Upper lobe of left lung (tissue), 6 donors: ENCODE data around the gene NENF. TPM values are rescaled to one million over a fixed set of nuclear protein-coding genes. Genes with fewer than 3 reads are reported as not detected.
"Not testable (repeated sequence)": the region's sequence is repeated elsewhere in the genome, so short reads cannot be mapped to it uniquely, and the experiment has no call there.

ENCODE experiments used
- ATAC-seq, 2 donors: fragments of 200-7000 bp; cut with Tn5 transposase; one replicate each; pipeline ENCODE4 v1.9.1; 2022; ENCODE audit warnings: mild to moderate bottlenecking in 2 of 2, moderate library complexity in 2 of 2; ENCODE audit not compliant: low FRiP score in 2 of 2
- DNase-seq, 2 donors: peaks; one replicate each; pipeline ENCODE4 v3.0.0-alpha.2; 2019 to 2020
- H3K27ac ChIP-seq, 4 donors: fragments of 200-600 bp; sonication (generic); one replicate each; pipeline ENCODE4 v1.5.1; 2016 to 2019
- H3K27me3 ChIP-seq, 4 donors: fragments of 200-600 bp; sonication (generic); one replicate each; pipeline ENCODE4 v1.5.1; 2017 to 2019
- H3K36me3 ChIP-seq, 4 donors: fragments of 200-600 bp; sonication (generic); one replicate each; pipeline ENCODE4 v1.5.1; 2016 to 2019
- H3K4me1 ChIP-seq, 4 donors: fragments of 200-600 bp; sonication (generic); one replicate each; pipeline ENCODE4 v1.5.1; 2018 to 2019
- H3K4me3 ChIP-seq, 4 donors: fragments of 200-600 bp; sonication (generic); one replicate each; pipeline ENCODE4 v1.5.1; 2017 to 2019; ENCODE audit warnings: mild to moderate bottlenecking in 2 of 4, moderate library complexity in 1 of 4
- H3K9me3 ChIP-seq, 4 donors: fragments of 200-600 bp; sonication (generic); one replicate each; pipeline ENCODE4 v1.5.1; 2018 to 2019
- EP300 ChIP-seq, 4 donors: sonication (generic); formaldehyde crosslinking; IDR thresholded peaks; one replicate each; pipeline ENCODE4 v1.5.1; 2017; ENCODE audit warnings: antibody characterized with exemption in 4 of 4, control low read depth in 2 of 4
- POLR2A ChIP-seq, 4 donors: fragments of 450-650 bp; IDR thresholded peaks; one replicate each; pipeline ENCODE4 v1.5.1; 2016 to 2017; ENCODE audit warnings: antibody characterized with exemption in 4 of 4, mild to moderate bottlenecking in 2 of 4
- POLR2AphosphoS5 ChIP-seq, 2 donors: sonication (generic); formaldehyde crosslinking; IDR thresholded peaks; one replicate each; pipeline ENCODE4 v1.5.1; 2017; ENCODE audit warnings: antibody characterized with exemption in 2 of 2
- WGBS, 2 donors: methylation state at CpG; one replicate each; pipeline ENCODE4 v1.1.5; 2017 to 2018; 5-methylcytosine and 5-hydroxymethylcytosine counted together
- total RNA-seq, 6 donors: library from RNA; depleted of rRNA in 4 of 6; stranded (reverse); fragments of >200 nt in 4 of 6; gene quantifications; one replicate each; pipeline versions ENCODE4 v1.1.0 to v1.2.1, GENCODE V29; 2016 to 2021
- TF ChIP-seq, protein P1 (sequence below), 6 experiments: fragments of 450-650 bp in 4 of 6; fragments of 200-600 bp in 2 of 6; sonication (generic) in 2 of 6; IDR thresholded peaks; one replicate each; pipeline ENCODE4 v1.5.1; 2016 to 2019; ENCODE audit warnings: antibody characterized with exemption in 6 of 6
- donor health status: DM: no; HTN: no; CAD: no; lungs with moderate emphysema.
- donor health status: DM: no; HTN: yes; CAD: no; lungs with severe emphysema.

NENF gene
- total RNA-seq: 10 to 100 TPM; 21.0 to 67.5 (median 50.1) TPM

DNA sequence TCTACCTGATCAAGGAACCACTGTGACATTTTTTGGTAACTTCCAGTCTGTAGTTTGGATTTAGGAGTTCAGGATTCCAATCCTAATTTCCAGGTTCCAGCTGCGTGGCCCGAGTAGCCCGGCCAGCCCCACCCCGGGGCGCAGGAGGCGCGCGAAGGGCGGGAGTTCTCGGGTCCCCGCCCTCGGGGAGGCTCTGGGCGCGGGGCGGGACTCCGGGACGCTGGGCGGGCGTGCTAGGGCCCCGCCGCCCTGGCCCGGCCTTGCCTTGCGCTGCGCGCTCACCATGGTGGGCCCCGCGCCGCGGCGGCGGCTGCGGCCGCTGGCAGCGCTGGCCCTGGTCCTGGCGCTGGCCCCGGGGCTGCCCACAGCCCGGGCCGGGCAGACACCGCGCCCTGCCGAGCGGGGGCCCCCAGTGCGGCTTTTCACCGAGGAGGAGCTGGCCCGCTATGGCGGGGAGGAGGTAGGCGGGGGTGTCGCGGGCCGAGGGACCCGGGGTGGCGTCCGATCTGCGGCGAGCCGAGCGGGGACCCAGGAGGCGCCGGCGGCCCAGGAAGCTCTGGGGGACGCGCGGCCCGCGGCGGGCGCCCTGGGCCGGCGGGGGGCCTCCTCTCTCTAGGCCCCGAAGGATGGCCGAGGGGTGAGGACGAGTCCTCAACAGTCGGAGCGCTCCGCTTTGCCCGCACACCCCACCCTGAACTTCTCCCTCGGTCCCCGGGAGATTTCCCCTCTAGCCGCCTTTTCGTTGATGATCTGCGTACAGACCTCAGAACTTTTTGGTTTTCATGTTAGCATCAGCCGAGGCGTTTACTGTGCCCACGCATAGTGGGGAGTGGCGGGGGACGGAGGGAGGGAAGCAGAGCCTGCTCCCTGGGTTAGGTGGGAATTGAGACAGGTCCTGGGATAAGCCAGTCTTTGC, at the start of gene NENF:
Gene NENF, plus strand, starts transcription at position 260 of the 916 bp plus-strand sequence. Its CDS starts 24 bp downstream, at position 284.
- TF ChIP-seq POLR2A (IDR thresholded peaks at IDR 0.05) (peak in 3 of 4 donors; percentile 32 to 73 (median 39)), EP300 (IDR thresholded peaks at IDR 0.05) (no peak), POLR2AphosphoS5 (IDR thresholded peaks at IDR 0.05) (peak in 1 of 2 donors; percentile 48)
- TF ChIP-seq, protein P1, sequence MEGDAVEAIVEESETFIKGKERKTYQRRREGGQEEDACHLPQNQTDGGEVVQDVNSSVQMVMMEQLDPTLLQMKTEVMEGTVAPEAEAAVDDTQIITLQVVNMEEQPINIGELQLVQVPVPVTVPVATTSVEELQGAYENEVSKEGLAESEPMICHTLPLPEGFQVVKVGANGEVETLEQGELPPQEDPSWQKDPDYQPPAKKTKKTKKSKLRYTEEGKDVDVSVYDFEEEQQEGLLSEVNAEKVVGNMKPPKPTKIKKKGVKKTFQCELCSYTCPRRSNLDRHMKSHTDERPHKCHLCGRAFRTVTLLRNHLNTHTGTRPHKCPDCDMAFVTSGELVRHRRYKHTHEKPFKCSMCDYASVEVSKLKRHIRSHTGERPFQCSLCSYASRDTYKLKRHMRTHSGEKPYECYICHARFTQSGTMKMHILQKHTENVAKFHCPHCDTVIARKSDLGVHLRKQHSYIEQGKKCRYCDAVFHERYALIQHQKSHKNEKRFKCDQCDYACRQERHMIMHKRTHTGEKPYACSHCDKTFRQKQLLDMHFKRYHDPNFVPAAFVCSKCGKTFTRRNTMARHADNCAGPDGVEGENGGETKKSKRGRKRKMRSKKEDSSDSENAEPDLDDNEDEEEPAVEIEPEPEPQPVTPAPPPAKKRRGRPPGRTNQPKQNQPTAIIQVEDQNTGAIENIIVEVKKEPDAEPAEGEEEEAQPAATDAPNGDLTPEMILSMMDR (IDR thresholded peaks at IDR 0.05): peak in 2 of 6 experiments; percentile 10 to 30

GRCh38 chr1:212386029-212386428, 46.7 kb upstream of the NENF start:
- H3K4me1 ChIP-seq: no peaks in the 10 kb centered on the region
- DNase-seq: no peak
- 86 to 100% methylated on average over 1 of the region's 1 CpG for WGBS, 2 donors
- H3K27ac ChIP-seq: no peak overlapping the region
- H3K9me3 ChIP-seq: no peaks in the 10 kb centered on the region
- ATAC-seq: peak; percentile 8 to 11
- H3K27me3 ChIP-seq: no peaks in the 10 kb centered on the region
- TF ChIP-seq POLR2AphosphoS5 (IDR thresholded peaks at IDR 0.05) (no peak), POLR2A (IDR thresholded peaks at IDR 0.05) (no peak), EP300 (IDR thresholded peaks at IDR 0.05) (no peak)
- TF ChIP-seq, protein P1 (IDR thresholded peaks at IDR 0.05): no peak
- peaks cover 3 to 17% (median 8%) of the 10 kb centered on the region in 4 donors for H3K36me3 ChIP-seq
- no peak overlapping the region for H3K4me3 ChIP-seq

More for the DNA sequence above, at the start of gene NENF:
- H3K36me3 ChIP-seq: no peaks in the 10 kb centered on the region
- H3K4me3 ChIP-seq: peak within 1 kb of the TSS; percentile 58 to 98 (median 84)
- H3K9me3 ChIP-seq: no peaks in the 10 kb centered on the region
- H3K27ac ChIP-seq: peak within 1 kb of the TSS; percentile 76 to 88 (median 82)
- DNase-seq (peak; percentile 87 to 97), ATAC-seq (peak; percentile 97 to 99)
- 0 to 7% methylated on average over 8 to 52 of the region's 86 CpGs for whole genome bisulfite sequencing, 2 donors
- peaks cover 17 to 28% (median 24%) of the 10 kb centered on the region in 4 donors for H3K4me1 ChIP-seq
- no peaks in the 10 kb centered on the region for H3K27me3 ChIP-seq

DNA sequence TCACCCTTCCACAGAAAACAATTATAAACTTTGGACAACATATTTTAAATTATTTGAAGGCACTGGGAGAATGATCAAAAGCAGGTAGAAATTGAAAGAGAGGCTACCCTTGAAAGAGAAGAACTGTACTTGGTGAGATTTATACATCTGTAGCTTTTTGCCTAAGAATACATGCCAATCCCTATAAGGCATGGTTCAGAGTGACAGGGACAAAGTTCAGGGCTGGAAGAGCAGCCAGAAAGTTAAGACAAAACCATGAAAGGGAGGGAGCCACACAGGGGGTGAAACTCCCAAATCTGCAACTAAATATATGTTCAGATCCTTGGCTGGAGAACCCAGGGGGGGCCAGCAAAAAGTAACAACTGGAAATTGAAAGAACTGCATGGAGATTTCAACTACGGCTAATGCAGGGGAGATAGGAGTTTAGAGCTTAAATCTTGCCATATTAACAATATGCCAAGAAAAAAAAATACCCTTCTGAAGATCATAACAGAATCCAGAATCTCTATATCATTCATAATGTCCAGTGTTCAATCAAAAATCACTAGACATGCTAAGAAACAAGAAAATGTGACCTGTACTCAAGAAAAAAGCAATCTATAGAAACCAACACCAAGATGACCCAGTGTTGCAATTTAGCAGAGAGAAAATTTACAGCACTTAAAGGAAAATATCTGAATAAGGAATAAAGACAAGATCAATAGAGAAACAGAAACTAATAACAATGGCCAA, 43.6 kb upstream of the NENF start:
- Histone ChIP-seq H3K4me1 (no peaks in the 10 kb centered on the region), H3K27me3 (no peaks in the 10 kb centered on the region), H3K9me3 (no peaks in the 10 kb centered on the region), H3K27ac (no peak overlapping the region), H3K36me3 (peaks cover 3 to 10% (median 8%) of the 10 kb centered on the region in 4 donors), H3K4me3 (no peak overlapping the region)
- whole genome bisulfite sequencing, 2 donors: 93 to 100% methylated on average over 1 of the region's 1 CpG
- TF ChIP-seq POLR2A (IDR thresholded peaks at IDR 0.05) (no peak), EP300 (IDR thresholded peaks at IDR 0.05) (no peak), POLR2AphosphoS5 (IDR thresholded peaks at IDR 0.05) (no peak)
- TF ChIP-seq, protein P1 (IDR thresholded peaks at IDR 0.05): no peak
- DNase-seq: no peak
- ATAC-seq: no peak

DNA sequence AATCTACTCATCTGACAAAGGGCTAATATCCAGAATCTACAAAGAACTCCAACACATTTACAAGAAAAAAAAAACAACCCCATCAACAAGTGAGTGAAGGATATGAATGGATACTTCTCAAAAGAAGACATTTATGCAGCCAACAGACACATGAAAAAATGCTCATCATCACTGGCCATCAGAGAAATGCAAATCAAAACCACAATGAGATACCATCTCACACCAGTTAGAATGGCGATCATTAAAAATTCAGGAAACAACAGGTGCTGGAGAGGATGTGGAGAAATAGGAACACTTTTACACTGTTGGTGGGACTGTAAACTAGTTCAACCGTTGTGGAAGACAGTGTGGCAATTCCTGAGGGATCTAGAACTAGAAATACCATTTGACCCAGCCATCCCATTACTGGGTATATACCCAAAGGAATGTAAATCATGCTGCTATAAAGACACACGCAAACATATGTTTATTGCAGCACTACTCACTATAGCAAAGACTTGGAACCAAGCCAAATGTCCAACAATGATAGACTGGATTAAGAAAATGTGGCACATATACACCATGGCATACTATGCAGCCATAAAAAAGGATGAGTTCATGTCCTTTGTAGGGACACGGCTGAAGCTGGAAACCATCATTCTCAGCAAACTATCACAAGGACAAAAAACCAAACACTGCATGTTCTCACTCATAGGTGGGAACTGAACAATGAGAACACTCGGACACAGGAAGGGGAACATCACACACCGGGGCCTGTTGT, 36.9 kb upstream of the NENF start:
- DNase-seq, H3K27me3 ChIP-seq, H3K4me1 ChIP-seq, H3K4me3 ChIP-seq, ATAC-seq, H3K36me3 ChIP-seq, H3K27ac ChIP-seq: not testable (repeated sequence)
- WGBS, 2 donors: 94 to 97% methylated on average over 6 of the region's 6 CpGs
- H3K9me3 ChIP-seq: peaks cover 0 to 17% (median 5%) of the 10 kb centered on the region in 4 donors
